HTERT RPE-1 (cell line): ENCODE data around the gene HLF.

Source experiments
- in situ Hi-C: fragments of 300-500 bp; cut with MboI; formaldehyde crosslinking; loops from 4 replicates; pipeline ENCODE4 v1.14.3; 2020; ENCODE audit warnings: low sequenced_read_pairs

The HLF gene, protein sequence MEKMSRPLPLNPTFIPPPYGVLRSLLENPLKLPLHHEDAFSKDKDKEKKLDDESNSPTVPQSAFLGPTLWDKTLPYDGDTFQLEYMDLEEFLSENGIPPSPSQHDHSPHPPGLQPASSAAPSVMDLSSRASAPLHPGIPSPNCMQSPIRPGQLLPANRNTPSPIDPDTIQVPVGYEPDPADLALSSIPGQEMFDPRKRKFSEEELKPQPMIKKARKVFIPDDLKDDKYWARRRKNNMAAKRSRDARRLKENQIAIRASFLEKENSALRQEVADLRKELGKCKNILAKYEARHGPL

DNA sequence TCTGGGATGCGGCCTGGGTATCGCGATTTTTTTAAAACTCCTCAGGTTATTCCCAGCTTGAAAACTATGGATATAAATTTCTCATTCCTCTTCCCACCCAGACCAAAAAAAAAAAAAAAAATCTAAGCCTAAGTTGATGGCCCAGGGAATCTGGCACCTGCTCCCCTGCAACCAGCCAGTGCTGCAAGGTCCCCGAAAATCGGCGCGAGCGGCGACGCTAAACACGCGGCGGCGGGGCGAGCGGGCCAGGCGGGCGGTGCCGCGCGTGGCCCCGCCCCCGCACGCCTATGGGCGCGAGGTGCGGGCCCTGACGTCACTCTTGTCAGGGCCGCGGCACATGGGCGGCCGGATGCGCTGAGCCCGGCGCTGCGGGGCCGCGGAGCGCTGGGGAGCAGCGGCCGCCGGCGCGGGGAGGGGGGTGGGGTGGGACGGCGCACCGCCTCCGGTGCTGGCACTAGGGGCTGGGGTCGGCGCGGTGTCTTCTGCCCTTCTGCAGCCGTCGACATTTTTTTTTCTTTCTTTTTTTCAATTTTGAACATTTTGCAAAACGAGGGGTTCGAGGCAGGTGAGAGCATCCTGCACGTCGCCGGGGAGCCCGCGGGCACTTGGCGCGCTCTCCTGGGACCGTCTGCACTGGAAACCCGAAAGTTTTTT lies at the start of gene HLF:
HLF (plus strand) TSS at position 316 of the 654 bp plus-strand sequence. CDS start 525 bp downstream, outside the sequence.
- in situ Hi-C loops, result no loop called here

DNA sequence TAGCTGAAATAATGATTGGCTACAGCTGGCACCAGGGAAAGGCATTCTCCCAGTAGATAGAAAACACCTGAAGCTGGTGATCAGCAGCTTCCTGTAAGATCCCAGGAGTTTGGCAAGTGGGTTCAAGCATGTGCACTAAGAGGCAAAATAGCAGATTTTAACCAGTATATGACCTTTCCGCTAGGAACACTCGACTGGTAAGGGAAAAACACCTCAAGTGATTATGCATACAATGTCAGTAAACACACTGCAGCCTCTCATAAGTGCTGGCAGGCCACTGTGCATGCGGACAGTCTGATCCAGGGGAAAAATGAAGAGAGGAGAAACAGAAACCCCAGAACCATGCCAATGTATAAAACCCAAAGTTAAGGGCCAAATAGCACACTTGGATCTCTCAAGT lies 49.0 kb upstream of the HLF start:
- in situ Hi-C loops, result no loop called here

DNA sequence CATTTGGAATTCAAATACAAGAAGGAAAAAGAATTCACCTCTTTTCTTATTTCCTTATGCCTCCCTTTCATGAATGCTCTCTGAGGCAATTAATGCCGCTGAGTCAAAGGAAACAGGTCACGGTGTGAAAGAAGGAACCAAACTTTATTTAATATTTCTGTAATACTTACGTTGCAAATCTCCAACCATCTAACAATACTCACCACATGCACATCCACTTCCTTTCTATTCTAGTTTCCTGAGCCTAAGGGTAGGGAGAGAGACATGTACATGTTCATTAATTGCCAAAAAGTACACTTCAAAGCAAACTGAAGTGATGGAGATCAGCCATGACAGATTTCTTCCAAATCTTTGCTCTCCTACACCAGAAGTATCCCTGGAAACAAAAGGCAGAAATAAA lies 47.9 kb upstream of the HLF start:
- in situ Hi-C loops, result no loop called here

DNA sequence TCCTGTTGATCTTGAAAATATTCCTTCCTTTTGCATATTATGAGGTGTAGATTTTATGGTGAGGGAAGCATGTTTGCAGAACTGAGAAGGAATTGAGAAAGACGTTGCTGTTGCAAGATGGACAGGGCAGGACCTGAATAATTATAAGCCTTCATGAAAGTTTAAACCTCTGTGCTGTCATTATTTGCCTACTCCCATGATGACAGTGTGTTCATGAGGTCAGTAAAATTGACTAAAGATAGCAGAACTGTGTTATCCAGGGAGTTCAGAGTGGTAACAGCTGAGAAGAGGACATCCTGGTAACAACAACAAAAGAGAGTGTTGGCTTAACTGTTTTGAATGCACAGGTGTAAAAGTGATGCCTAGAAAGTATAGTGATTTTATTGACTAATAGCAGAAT lies 45.3 kb upstream of the HLF start:
- in situ Hi-C loops, result no loop called here

DNA sequence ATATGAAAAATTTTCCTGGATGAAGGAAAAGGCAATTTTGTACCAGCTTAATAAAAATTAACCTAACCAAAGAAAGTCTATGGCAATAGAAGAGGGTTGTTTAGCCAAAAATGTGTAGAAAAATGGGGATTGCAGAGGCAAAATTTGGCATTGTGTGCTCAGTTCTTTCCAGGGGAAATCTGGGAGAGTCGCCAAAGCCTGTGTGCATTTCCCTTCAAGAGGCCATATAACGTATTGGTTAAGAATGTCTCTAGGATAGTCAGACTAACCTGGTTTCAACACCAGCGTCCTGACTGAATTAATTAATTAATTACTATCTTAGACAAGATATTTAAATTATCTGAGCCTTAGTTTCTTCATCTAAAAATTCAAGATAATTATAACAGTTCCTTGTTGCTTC lies 44.8 kb upstream of the HLF start:
- in situ Hi-C loops, result no loop called here

DNA sequence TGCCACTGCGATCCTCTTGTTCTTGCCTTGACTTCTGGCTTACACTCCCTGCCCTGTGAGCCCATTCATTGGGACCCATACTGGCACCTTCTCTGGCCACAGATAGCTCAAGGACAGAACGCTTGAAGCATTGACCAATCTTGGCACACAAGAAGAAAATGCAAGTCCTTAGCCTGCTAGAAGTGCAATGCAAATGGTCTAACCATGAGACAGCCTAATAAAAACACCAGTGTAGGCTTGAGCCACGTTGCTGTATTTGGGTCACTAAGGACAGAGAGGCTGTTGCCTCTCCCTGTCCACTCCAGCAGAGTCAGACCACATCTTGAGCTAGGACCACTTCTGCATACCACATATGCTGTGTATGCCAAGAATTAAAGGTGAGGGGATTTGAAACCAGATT lies 41.2 kb upstream of the HLF start:
- in situ Hi-C loops, result no loop called here

DNA sequence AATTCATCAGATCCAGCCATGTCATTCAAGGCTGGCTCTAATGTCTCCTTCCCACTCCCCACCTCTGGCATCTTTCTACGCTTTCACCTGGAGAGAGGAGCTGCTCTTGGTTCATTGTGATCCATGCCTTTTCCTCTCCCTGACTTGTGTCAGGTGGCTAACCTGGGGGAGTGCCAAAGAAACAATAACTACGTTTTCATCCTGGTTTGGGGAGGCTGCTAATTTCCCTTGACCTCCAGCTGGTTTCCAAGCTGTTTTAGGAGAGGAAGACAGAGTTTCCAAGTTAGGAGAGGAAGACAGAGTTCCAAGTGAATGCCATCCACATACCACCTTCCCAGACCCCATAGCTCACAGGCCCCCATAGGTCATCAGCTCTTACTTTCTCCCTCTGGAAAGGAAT lies 40.0 kb upstream of the HLF start:
- in situ Hi-C loops, result no loop called here

DNA sequence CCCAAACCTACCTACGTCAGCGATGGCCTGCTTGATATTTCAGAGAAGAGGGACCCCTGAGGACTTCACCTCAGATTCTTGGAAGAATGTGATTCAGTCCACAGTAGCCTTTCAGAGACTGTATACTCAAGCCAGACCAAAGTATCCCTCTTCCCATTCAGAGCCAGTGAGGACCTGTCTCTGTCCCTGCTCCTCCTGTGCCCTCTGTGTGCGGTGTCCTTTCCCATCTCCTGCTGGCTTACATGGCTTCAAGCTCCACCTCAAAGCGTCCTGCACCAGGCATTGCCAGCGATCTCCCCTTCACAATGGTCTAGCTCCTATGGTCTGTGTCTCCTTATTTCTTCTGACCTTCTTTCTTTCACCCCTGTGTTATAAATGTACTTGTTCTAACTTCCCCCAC lies 39.5 kb upstream of the HLF start:
- in situ Hi-C loops, result no loop called here

DNA sequence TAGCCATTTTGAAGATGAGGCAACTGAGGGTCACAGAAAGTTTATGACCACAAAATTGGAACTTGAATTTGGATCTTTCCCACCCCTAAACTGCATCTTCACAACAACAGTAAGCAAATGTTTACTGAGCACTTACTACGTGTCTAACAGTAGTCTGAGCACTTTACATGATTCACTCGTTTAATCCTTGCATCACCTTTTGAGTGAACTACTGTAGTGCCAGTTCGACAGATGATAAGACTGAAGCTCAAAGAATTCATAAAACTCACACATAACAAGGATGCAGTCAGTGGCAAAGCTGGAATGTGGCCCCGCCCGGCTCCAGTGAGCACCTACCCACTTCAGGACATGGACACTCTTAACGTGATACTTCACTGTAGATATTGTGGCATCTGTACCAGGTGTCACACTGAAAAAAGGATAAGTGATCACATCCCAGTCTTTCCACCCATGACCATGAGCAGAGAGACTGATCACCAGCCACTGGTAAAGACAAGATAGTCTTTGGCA lies 36.0 kb upstream of the HLF start:
- in situ Hi-C loops, result no loop called here

DNA sequence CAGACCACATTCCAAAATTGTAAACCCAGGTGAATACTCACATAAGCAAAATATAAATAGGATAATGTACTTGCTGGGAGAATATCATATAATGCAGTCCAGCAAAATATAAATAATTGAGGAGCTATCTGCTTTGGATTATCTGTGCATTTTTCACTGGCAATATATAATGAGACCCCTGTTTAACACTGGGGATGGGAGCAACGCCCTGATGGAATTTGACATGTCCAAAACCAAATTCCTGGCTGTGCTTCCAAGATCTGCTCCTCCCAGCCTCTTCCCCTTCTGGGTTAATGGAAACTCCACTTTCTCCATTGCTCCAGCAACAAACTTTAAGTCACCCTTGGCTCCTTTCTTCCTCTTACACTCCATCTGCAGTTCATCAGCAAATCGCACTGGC lies 35.5 kb upstream of the HLF start:
- in situ Hi-C loops, result no loop called here

DNA sequence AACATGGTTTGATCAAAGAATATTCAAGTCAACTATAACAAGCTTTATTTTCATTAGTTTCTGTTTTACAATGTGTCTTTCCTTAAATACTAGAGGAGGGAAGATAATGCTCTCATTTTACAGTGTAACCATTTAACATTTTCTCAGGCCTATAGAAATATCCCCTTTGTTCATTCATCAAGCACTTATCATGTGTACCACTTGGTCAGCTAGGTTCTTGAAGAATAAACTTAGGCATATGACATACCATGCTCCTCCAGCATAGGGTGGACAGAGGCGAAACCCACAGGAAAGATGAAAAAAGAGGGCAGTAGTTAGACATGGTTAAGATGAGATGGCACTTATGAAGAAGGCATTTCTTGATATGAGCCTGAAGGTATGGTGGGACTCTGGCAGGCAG lies 34.0 kb upstream of the HLF start:
- in situ Hi-C loops, result no loop called here

DNA sequence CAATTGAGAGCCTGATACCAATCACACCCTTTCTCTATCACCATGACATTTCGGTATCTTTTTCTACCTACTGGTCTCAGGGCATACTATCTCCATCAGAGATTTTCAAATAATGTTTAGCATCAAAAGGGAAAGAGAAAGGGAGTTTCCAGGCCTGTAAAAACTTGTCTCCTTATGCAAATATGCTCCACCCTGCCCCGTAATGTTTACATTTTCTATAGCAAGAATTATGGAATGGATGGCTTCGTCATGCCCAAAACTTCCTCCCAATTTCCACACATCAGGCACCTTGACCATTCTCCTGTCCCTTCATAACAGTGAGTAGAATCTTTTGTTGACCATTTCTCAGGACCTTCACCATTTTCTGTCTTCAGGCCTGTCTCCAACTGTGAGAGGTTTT lies 30.9 kb upstream of the HLF start:
- in situ Hi-C loops, result no loop called here

DNA sequence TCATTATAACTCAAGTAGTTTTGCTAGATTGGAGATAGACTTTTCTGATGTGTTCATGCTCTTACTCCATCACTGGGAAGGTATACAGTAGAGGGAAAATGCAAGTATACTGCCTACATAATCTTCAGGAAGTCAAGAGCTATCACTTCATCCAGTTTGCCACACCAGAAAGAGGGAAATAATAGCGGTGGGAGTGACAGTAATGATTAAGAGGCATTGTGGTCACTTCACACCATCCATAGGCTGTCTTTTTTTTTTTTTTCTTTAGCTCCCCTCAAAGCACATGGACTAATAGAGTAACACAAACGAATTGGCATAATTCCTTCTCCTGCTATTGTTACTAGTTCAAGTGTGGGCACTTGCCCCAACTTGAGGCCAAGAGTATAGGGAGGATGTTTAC lies 28.4 kb upstream of the HLF start:
- in situ Hi-C loops, result no loop called here

DNA sequence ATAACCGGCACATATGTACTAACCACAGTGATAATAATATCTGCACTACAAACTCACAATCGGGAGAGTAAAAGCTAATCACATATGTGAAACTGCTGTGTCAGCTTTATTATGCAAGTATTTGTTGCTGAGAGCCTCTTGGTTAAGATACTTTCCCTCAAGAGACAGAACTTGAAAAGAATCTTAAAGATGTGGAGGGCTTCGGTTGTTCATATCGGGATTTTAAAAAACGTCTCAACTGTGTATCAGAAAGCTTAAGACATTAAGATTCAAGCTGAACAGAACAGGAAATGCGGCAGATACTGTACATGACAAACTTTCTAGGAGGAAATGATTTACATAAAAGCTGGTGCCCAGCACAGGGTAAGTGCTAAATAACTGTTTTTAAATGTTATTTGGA lies 27.5 kb upstream of the HLF start:
- in situ Hi-C loops, result no loop called here

DNA sequence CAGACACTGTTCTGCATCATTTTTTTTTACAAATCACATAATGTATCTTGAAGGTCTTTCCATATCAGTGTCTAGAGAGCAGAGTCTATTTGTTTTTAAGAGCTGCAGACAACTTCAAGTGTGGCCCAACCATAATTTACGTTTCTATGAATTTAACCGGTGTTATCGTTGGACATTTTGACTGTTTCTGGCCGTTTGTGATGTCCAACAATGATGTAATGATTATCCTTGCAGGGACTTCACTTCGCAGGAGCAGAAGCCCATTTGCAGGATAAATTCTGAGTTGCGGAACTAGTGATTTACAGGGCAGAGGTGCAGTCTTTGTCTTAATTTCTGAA lies 26.9 kb upstream of the HLF start:
- in situ Hi-C loops, result no loop called here

DNA sequence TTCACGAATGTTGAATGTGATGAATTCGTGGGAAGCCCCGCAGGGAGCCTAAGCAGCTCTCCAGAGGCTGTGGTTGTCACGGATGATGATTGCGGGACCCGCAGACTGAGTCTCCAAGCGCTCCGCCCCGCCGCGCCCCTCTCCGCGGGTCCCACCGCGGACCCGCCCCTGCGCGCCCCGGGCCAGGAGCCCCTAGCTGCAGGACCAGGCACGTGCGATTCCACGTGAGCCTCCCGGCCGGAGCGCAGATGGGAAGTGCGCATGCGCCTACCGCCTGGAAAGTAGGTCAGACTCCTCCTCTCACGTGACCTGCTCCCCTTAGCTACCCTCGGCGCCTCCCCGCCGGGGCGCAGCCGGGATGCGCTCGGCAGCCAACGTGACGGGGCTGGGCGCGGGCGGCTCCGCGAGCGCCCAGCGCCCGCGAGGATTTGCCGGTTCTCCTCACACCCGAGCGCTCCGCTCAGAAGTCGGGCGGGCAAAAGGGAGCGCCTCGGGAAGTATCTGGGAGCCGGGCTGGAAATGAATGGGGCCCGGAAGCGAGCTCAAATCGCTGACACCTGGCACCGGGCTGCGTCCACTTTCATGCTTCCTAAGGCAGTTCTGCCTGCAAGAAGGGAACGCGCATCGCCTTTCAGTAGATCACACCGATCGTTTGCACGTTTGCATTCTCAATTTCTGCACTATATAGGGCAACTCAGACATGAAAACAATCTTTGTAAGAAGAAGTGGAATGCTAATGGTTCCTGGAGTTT lies 26.4 kb upstream of the HLF start:
- in situ Hi-C loops, result no loop called here

DNA sequence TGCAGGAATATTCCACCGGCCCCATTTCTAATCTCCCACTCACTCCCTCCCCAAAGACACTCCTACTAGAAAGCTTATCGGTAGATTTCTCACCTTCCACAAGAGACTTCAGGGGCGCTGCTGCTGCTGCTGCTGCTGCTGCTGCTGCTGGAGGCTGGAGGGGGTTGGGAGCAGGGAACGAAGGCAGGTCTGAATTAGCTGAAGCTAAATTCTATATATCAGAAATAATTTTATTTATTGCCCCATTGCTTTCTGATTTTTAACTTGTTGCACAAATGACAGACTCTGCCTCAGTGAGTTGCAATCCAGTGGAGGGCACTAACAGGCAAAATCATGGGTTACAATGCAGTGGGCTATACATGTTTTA lies 25.8 kb upstream of the HLF start:
- in situ Hi-C loops, result no loop called here

DNA sequence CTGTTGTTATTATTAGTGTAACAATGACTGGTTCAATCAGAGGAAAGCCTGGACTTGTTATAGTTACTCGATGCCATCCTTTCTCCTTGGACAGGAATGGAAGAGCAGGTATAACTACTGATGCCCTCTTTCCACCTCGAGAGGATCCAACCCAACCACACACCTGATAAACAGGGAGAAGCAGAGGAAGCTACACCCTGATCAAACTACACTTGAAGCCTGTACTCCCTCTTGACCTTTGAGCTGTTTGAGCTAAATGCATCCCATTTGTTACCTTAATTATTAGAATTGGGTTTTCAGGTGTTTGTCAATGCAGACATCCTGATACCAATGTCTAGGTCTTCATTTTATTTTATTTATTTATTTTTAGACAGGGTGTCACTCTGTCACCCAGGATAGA lies 23.7 kb upstream of the HLF start:
- in situ Hi-C loops, result no loop called here

DNA sequence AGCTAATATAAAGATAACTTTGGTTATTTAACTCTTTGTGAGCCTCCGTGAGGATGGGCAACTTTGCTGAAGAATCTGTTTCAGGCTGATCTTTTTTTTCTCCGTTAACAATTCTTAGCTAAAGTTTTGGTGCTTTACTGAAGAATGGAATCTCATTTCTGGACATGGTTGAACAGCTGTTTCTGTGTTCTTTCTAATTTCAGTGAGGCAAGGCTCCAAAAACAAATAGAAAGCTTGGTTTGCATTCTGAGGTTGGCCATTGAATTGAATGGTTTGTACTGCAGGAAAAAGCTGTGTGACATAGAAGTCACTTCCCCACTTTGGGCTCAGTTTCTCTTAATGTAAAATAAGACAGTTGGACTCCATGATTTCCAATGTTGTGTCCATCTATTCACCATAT lies 22.3 kb upstream of the HLF start:
- in situ Hi-C loops, result no loop called here

DNA sequence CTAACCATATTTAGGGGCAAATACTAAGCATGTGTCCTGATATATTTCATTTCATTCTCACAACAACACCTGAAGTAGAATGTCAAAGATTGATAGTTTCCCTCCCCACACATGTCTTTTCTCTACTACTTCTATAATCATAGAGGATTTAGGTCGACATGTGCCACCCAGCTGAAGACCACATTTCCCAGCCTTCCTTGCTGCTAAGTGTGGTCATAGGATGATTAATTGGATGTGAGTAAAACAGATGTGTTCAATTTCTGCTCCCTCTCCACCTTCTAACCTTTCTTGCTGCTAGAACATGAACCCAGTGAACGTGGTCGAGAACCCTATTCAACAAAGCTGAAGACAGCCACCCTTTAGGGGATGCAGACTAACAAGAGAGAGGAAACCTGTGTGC lies 18.8 kb upstream of the HLF start:
- in situ Hi-C loops, result no loop called here

DNA sequence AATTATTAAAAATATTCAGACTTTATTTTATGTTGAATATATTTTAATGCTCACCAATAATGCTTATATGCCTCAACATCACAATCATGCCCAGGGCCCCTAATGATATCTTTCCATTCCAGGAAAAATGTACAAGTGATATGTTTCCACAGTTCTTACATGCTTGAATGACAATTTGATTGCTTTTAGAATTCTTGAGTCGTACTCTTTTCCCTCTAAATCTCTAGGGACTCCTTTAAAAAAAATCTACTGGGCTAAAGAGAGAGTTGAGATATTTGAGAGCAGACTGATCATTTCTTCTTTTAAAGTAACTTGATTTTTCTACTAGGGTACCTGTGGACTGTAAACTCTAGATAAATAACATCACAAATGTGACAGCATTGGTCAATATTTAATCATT lies 18.2 kb upstream of the HLF start:
- in situ Hi-C loops, result no loop called here

DNA sequence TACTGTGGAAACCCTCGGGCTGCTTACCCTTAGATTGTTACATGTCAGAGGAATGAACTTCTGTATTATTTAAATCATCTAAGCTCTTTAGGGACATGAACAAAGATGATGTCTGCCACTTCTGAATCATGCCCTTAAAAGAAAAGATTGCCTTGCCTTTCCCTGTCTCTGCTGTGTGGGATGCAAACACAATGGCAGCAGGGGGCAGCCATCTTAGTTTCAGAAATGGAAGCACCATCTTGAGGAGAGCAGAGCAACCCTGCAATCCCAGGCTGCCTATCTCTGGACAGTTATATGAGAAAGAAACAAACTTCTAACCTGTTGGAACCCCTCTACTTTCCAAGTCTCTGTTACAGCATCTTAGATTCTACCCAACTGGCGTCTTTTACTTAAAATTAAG lies 16.7 kb upstream of the HLF start:
- in situ Hi-C loops, result no loop called here
